Right atrium auricular region (tissue), 2 donors: ENCODE data around the gene HPS1. TPM values are rescaled to one million over a fixed set of nuclear protein-coding genes. Genes with fewer than 3 reads are reported as not detected.

Source experiments
- DNase-seq: peaks from one replicate; pipeline ENCODE4 v3.0.0-alpha.2; 2019; ENCODE audit warnings: low spot score
- H3K27ac ChIP-seq, 2 donors: fragments of 200-600 bp; sonication (generic); 1 replicate in 1 of 2; 2 replicates in 1 of 2; pipeline ENCODE4 v1.5.1; 2016 to 2019
- H3K27me3 ChIP-seq, 2 donors: fragments of 200-600 bp; sonication (generic); one replicate each; pipeline versions ENCODE4 v1.5.1 to v1.6.0; 2017 to 2019
- H3K36me3 ChIP-seq: fragments of 200-600 bp; sonication (generic); one replicate; pipeline ENCODE4 v1.5.1; 2016
- H3K4me1 ChIP-seq, 2 donors: fragments of 200-600 bp; sonication (generic); one replicate each; pipeline versions ENCODE4 v1.5.1 to v1.6.0; 2017 to 2019
- H3K4me3 ChIP-seq, 2 donors: fragments of 200-600 bp; sonication (generic); 1 replicate in 1 of 2; 2 replicates in 1 of 2; pipeline ENCODE4 v1.5.1; 2017 to 2019; ENCODE audit warnings: mild to moderate bottlenecking in 1 of 2, moderate library complexity in 1 of 2
- H3K9me3 ChIP-seq, 2 donors: fragments of 200-600 bp; sonication (generic); one replicate each; pipeline ENCODE4 v1.5.1; 2019
- total RNA-seq, 2 donors: library from RNA; depleted of rRNA; stranded (reverse); fragments of >200 nt; gene quantifications; one replicate each; pipeline ENCODE4 v1.1.0, GENCODE V29; 2016
- TF ChIP-seq, protein P1 (sequence below), 2 donors: fragments of 200-600 bp; sonication (generic); IDR thresholded peaks; one replicate each; pipeline ENCODE4 v1.5.1; 2019; ENCODE audit warnings: antibody characterized with exemption in 2 of 2

HPS1 gene
- total RNA-seq, 2 donors from 2014 or later = 26.9 to 43.6 TPM

DNA sequence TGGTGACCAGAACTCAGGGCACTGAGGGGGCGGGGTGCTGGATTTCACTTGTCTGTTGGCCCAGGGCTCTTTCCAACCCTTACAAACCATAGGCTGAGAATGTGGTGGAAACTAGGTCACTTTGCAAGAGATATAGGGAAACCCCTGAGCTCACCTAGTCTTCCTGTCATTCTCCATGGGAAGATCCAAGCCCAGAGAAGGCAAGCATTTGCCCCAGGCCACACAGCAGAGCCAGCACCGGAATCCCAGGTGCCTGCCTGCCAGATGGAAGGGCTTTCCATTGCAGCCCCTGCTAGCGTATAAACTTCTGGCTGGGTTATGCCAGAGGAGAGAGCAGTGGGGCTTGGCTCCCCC is 32.2 kb downstream of the HPS1 start:
- H3K36me3 ChIP-seq = peaks cover 20% of the 10 kb centered on the region
- H3K4me3 ChIP-seq = peak overlapping the region; percentile 55 to 64
- no peak for DNase-seq
- H3K4me1 ChIP-seq = peaks cover 0 to 34% of the 10 kb centered on the region in 2 donors
- peak overlapping the region; percentile 83 for H3K27ac ChIP-seq
- no peaks in the 10 kb centered on the region for H3K9me3 ChIP-seq
- H3K27me3 ChIP-seq = no peaks in the 10 kb centered on the region
- TF ChIP-seq, protein P1, sequence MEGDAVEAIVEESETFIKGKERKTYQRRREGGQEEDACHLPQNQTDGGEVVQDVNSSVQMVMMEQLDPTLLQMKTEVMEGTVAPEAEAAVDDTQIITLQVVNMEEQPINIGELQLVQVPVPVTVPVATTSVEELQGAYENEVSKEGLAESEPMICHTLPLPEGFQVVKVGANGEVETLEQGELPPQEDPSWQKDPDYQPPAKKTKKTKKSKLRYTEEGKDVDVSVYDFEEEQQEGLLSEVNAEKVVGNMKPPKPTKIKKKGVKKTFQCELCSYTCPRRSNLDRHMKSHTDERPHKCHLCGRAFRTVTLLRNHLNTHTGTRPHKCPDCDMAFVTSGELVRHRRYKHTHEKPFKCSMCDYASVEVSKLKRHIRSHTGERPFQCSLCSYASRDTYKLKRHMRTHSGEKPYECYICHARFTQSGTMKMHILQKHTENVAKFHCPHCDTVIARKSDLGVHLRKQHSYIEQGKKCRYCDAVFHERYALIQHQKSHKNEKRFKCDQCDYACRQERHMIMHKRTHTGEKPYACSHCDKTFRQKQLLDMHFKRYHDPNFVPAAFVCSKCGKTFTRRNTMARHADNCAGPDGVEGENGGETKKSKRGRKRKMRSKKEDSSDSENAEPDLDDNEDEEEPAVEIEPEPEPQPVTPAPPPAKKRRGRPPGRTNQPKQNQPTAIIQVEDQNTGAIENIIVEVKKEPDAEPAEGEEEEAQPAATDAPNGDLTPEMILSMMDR (IDR thresholded peaks at IDR 0.05) = no peak

DNA sequence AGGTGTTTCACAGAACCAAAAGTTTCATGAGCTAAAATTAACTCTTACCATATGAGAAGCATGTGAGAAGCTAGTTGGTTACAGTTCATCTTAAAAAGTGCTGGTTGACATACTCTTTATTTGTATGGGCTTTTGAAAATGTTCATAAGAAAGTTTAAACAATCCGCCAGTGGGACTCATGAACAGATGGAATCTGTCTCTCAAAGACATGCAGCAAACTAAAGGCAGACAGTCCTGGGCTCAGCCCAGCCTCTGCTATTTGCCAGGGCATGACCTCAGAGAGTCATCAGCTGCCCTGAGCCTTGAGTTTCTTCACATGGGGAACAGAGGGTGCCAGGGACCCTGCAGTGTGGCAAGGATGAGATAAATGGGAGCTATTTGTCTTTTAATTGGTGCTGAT is 35.0 kb downstream of the HPS1 start:
- H3K27me3 ChIP-seq = no peaks in the 10 kb centered on the region
- H3K27ac ChIP-seq = no peak overlapping the region
- peaks cover 0 to 34% of the 10 kb centered on the region in 2 donors for H3K4me1 ChIP-seq
- H3K36me3 ChIP-seq = peaks cover 6% of the 10 kb centered on the region
- DNase-seq = no peak
- no peaks in the 10 kb centered on the region for H3K9me3 ChIP-seq
- no peak overlapping the region for H3K4me3 ChIP-seq
- TF ChIP-seq, protein P1 (IDR thresholded peaks at IDR 0.05) = no peak

DNA sequence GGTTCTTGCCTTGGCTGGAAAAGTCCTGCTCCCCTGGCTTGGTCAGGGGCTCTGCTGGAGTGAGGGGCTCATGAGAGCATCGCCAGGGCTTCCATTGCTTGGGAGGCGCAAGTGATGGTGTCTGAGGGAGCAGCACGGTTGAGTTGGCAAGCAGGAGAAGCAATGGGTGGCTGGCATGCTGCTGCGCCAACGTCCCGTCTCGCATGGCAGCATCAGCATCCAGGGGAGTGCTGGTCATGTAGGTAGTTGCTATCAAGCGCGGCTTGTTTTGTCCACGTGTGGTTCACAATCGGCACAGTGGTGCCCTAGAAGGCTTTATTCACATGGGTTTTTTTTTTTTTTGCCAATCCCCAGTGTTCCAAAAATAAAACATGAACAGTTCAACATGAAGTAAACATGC is 35.6 kb downstream of the HPS1 start:
- H3K4me1 ChIP-seq = peaks cover 0 to 34% of the 10 kb centered on the region in 2 donors
- no peak overlapping the region for H3K27ac ChIP-seq
- H3K4me3 ChIP-seq = no peak overlapping the region
- no peaks in the 10 kb centered on the region for H3K27me3 ChIP-seq
- DNase-seq = no peak
- no peaks in the 10 kb centered on the region for H3K36me3 ChIP-seq
- no peaks in the 10 kb centered on the region for H3K9me3 ChIP-seq
- TF ChIP-seq, protein P1 (IDR thresholded peaks at IDR 0.05) = no peak

DNA sequence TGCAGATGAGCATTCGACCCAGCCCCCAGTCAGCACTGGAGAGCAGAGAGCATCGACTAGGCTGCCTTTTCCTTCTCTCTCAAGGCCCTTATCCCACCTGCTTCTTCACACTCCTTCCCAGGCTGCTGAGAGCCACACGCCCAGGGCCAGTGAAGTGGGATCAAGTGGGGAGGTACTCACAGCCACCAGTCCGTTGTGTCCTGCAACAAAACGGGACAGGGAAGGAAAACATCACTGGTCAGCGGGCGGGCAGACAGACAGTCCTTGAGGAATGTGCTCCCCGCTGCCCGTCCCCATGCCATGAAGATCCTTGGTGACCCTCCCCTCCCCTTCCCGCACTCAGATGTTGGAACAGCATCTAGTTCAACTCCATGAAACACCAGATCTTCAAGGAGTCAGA is 36.0 kb downstream of the HPS1 start:
- DNase-seq = no peak
- no peaks in the 10 kb centered on the region for H3K36me3 ChIP-seq
- no peaks in the 10 kb centered on the region for H3K9me3 ChIP-seq
- no peak overlapping the region for H3K27ac ChIP-seq
- peaks cover 0 to 33% of the 10 kb centered on the region in 2 donors for H3K4me1 ChIP-seq
- TF ChIP-seq, protein P1 (IDR thresholded peaks at IDR 0.05) = no peak
- H3K27me3 ChIP-seq = no peaks in the 10 kb centered on the region
- H3K4me3 ChIP-seq = no peak overlapping the region

DNA sequence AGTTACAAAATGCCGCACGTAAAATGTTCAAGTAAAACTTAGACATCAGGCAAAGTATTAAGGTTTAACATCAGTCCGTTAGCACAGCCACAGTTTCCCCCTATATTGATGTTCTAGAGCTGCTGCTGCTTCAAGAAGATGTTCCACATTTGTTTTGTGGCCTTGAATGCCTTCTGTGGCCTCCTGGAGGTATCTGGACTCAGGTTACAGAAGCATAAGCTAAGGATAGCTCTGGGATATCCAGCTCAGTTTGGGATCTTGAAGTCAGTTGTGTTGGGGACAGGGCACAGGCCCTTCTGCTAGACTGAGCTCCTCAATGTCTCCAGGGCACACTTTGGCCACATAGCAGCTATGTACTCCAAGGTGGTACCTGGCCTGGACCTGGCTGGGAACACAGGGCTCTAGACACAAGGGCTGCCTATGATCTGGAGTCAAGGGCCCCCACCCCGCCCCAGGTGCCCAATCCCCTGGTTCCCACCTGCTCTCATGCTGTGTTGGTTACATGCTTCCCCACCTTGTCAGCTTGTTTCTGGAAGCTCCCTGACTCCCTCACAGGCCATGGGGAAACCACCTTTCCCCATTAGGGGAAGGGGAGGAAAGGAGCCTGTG is 36.5 kb downstream of the HPS1 start:
- no peaks in the 10 kb centered on the region for H3K27me3 ChIP-seq
- TF ChIP-seq, protein P1 (IDR thresholded peaks at IDR 0.05) = no peak
- H3K4me1 ChIP-seq = peaks cover 0 to 28% of the 10 kb centered on the region in 2 donors
- H3K4me3 ChIP-seq = no peak overlapping the region
- no peak for DNase-seq
- no peaks in the 10 kb centered on the region for H3K36me3 ChIP-seq
- H3K27ac ChIP-seq = no peak overlapping the region
- H3K9me3 ChIP-seq = no peaks in the 10 kb centered on the region

DNA sequence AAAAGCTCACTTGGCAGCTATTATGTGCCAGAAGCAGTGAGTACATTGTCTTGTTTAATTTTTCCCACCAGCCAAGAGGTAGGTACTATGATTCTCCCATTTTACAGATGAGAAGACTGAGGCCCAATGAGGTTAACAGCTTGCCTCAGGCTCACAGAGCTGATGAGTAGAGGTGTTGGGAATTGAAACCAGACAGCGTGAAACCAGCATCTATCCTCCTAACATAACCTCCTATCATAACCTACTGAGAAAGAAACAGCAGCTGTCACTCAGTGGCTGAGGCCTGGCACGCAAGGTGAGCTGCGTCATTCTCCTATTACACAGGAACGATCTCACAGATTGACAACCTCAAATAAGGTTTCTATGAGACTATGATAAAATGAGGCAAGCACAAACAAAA is 37.9 kb downstream of the HPS1 start:
- DNase-seq = no peak
- TF ChIP-seq, protein P1 (IDR thresholded peaks at IDR 0.05) = no peak
- no peaks in the 10 kb centered on the region for H3K36me3 ChIP-seq
- H3K27me3 ChIP-seq = no peaks in the 10 kb centered on the region
- peaks cover 0 to 14% of the 10 kb centered on the region in 2 donors for H3K4me1 ChIP-seq
- no peak overlapping the region for H3K27ac ChIP-seq
- no peaks in the 10 kb centered on the region for H3K9me3 ChIP-seq
- H3K4me3 ChIP-seq = no peak overlapping the region
